B cell (primary cell): Measurements from ENCODE around the gene NCOA3. TPM values are rescaled to one million over a fixed set of nuclear protein-coding genes. Genes with fewer than 3 reads are reported as not detected.

Experiments used
- ATAC-seq: fragments of 200-7000 bp; cut with Tn5 transposase; one replicate; pipeline ENCODE4 v1.10.0; 2021; ENCODE audit warnings: low read depth, mild to moderate bottlenecking, moderate number of reproducible peaks, moderate library complexity
- CTCF ChIA-PET: fragments of 350-600 bp; sonication (Branson Sonifier 250); formaldehyde crosslinking; loops from one replicate; lab custom pipeline; 2021; ENCODE audit warnings: antibody characterized with exemption, inconsistent platforms; lab: Charles Lee
- POLR2A ChIA-PET: fragments of 350-600 bp; sonication (Branson Sonifier 250); formaldehyde crosslinking; loops from one replicate; lab custom pipeline; 2021; ENCODE audit warnings: antibody characterized with exemption; lab: Charles Lee
- DNase-seq: peaks from one replicate; pipeline ENCODE4 v3.0.0; 2013
- H2AFZ ChIP-seq: 2 replicates; pipeline ENCODE4 v1.6.1; 2012; ENCODE audit warnings: mild to moderate bottlenecking, low read depth, low read length; ENCODE audit not compliant: insufficient read depth, poor library complexity, severe bottlenecking
- H3K27ac ChIP-seq, 2 donors: 1 replicate in 1 of 2; 2 replicates in 1 of 2; pipeline ENCODE4 v1.5.1; 2012 to 2013; ENCODE audit warnings: low read length in 2 of 2, mild to moderate bottlenecking in 2 of 2, moderate library complexity in 1 of 2
- H3K27me3 ChIP-seq, 4 experiments: fragments of 200-600 bp in 1 of 4; sonication (generic) in 1 of 4; replicated peaks in 1 of 4; 1 replicate in 2 of 4; 2 replicates in 2 of 4; pipeline versions ENCODE4 v1.6.1 to v1.7.0; 2013 to 2016; ENCODE audit warnings: low read length in 3 of 4, mild to moderate bottlenecking in 2 of 4, mixed read lengths in 1 of 4, moderate library complexity in 1 of 4; ENCODE audit not compliant: insufficient read depth in 4 of 4, control insufficient read depth in 3 of 4; ENCODE audit errors: control extremely low read depth in 1 of 4
- H3K36me3 ChIP-seq, 2 experiments: replicated peaks in 1 of 2; 1 replicate in 1 of 2; 2 replicates in 1 of 2; pipeline versions ENCODE4 v1.6.1 to v1.7.1; 2013; ENCODE audit warnings: low read length in 1 of 2; ENCODE audit not compliant: insufficient read depth in 2 of 2, control insufficient read depth in 1 of 2; ENCODE audit errors: control extremely low read depth in 1 of 2, extremely low read depth in 1 of 2
- H3K4me1 ChIP-seq, 2 donors: fragments of 200-600 bp in 1 of 2; sonication (generic) in 1 of 2; 1 replicate in 1 of 2; 2 replicates in 1 of 2; pipeline versions ENCODE4 v1.5.1 to v1.6.1; 2013 to 2017; ENCODE audit warnings: low read length in 2 of 2; ENCODE audit not compliant: control insufficient read depth in 2 of 2, insufficient read depth in 2 of 2
- H3K4me2 ChIP-seq: replicated peaks from 2 replicates; pipeline ENCODE3; 2012; ENCODE audit warnings: mild to moderate bottlenecking, low read depth, low read length; ENCODE audit not compliant: poor library complexity, severe bottlenecking
- H3K4me3 ChIP-seq, 5 experiments: fragments of 200-600 bp in 1 of 5; sonication (generic) in 1 of 5; 1 replicate in 3 of 5; 2 replicates in 2 of 5; pipeline versions ENCODE4 v1.5.1 to v1.7.0; 2011 to 2016; ENCODE audit warnings: low read length in 4 of 5, mild to moderate bottlenecking in 4 of 5, low read depth in 2 of 5, control low read depth in 1 of 5, moderate library complexity in 1 of 5; ENCODE audit not compliant: insufficient read depth in 1 of 5; ENCODE audit errors: control extremely low read depth in 1 of 5, extremely low read depth in 1 of 5
- H3K79me2 ChIP-seq: fragments of 200-600 bp; sonication (generic); one replicate; pipeline ENCODE4 v1.6.0; 2016; ENCODE audit warnings: low read length; ENCODE audit not compliant: control insufficient read depth, insufficient read depth
- H3K9ac ChIP-seq: fragments of 200-600 bp; sonication (generic); 2 replicates; pipeline ENCODE4 v1.6.1; 2017; ENCODE audit warnings: mild to moderate bottlenecking, low read length, moderate library complexity
- H3K9me3 ChIP-seq, 3 donors: one replicate each; pipeline versions ENCODE4 v1.6.1 to v1.7.1; 2013; ENCODE audit warnings: low read length in 2 of 3; ENCODE audit not compliant: control insufficient read depth in 2 of 3, insufficient read depth in 1 of 3; ENCODE audit errors: control extremely low read depth in 1 of 3
- H4K20me1 ChIP-seq: 2 replicates; pipeline ENCODE4 v1.6.0; 2012; ENCODE audit warnings: mild to moderate bottlenecking, low read length; ENCODE audit not compliant: insufficient read depth, control insufficient read depth, poor library complexity, severe bottlenecking
- H3K27ac Mint-ChIP-seq: one replicate; pipeline ENCODE4 v1.8.0; 2021; ENCODE audit warnings: mixed read lengths
- H3K27me3 Mint-ChIP-seq: one replicate; pipeline ENCODE4 v1.8.0; 2021; ENCODE audit warnings: mixed read lengths
- H3K4me1 Mint-ChIP-seq: one replicate; pipeline ENCODE4 v1.8.0; 2021; ENCODE audit warnings: mixed read lengths
- H3K4me3 Mint-ChIP-seq: one replicate; pipeline ENCODE4 v1.8.0; 2021; ENCODE audit warnings: mixed read lengths
- H3K9me3 Mint-ChIP-seq: one replicate; pipeline ENCODE4 v1.8.0; 2022; ENCODE audit warnings: mixed read lengths; ENCODE audit not compliant: insufficient read depth
- CTCF ChIP-seq: fragments of 200-600 bp; IDR thresholded peaks from one replicate; pipeline ENCODE4 v1.8.0; 2022; ENCODE audit warnings: antibody characterized with exemption, mild to moderate bottlenecking
- EZH2 ChIP-seq: IDR thresholded peaks from 2 replicates; pipeline ENCODE4 v1.6.1; 2012; ENCODE audit warnings: borderline replicate concordance, low read depth, mild to moderate bottlenecking, moderate library complexity, low read length; ENCODE audit not compliant: insufficient read depth, poor library complexity, severe bottlenecking
- WGBS: methylation state at CpG from one replicate; pipeline ENCODE4 v1.1.5; 2013; ENCODE audit warnings: missing lambda C conversion rate; ENCODE audit not compliant: insufficient coverage; 5-methylcytosine and 5-hydroxymethylcytosine counted together
- intact Hi-C: fragments of 100-400 bp; cut with micrococcal nuclease; formaldehyde crosslinking; loops from one replicate; pipeline ENCODE4 v1.10.0; 2022
- polyA plus RNA-seq: library from polyadenylated mRNA; depleted of rRNA; stranded (reverse); fragments of >200 nt; gene quantifications from 2 replicates; pipeline ENCODE4 v1.2.3, GENCODE V29; 2012
- total RNA-seq, 2 donors: library from RNA; stranded (reverse); fragments of 120-200 nt in 1 of 2; gene quantifications; 1 replicate in 1 of 2; 2 replicates in 1 of 2; pipeline versions ENCODE4 v1.2.3 to v1.2.4, GENCODE V29; 2013 to 2022

NCOA3 gene
- total and polyA plus RNA-seq, 2 donors (not counting 1 experiment from before 2014, with no cell fraction given): 54.0 to 309 TPM

DNA sequence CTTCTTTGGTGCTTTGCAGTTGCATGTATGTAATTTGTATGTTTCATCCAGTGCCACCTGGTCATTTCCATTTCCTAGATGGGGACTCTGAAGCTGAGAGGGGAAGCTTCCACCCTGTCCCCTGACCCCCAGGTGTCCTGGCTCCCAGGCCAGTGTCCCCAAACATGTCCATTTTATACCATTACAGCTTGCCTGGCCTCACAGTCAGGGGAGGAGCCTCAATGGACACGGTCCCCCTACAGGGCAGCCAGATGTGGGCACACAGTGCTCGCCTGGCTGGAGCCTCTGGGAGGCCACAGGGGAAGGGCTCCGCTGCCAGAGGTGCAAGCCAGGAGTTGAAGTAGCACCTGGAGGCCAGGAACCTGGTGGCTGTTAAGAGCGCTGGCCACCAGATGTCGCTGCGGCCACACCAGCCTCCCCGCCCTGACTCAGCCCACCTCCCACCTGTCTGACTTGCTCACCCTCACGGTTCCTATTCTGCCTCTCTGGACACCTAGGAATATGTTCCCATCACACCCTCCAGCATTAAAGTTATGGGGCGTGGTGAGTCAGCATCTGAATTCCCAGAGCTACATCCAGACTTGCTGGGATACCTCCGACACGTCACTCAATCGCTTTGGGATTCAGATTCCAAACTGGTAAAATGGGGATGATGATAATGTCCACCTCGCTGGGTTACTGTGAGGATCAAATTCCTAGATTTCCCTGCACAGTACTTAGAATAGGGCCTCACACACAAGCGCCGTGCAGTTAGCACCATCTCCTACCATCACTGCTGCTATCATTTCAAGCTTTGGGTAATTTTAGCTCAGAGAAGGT, 176.2 kb downstream of the NCOA3 start:
- Histone ChIP-seq H3K9ac (no peak overlapping the region), H3K27me3 (peaks cover 0 to 2% (median 0%) of the 10 kb centered on the region in 4 experiments), H3K4me3 (no peak overlapping the region), H2AFZ (no peak overlapping the region), H3K4me2 (no peak overlapping the region), H3K27ac (no peak overlapping the region), H3K36me3 (no peaks in the 10 kb centered on the region), H3K79me2 (no peaks in the 10 kb centered on the region), H4K20me1 (no peaks in the 10 kb centered on the region), H3K4me1 (no peaks in the 10 kb centered on the region), H3K9me3 (peaks cover 0 to 3% (median 0%) of the 10 kb centered on the region in 3 donors)
- ATAC-seq: peak; percentile 72
- ChIA-PET CTCF (interaction anchor here (0.6 to 12.8 kb wide), 20 partner anchors 11 to 1360 kb away, joined by 3 to 299 read pairs (median 4); no protein-coding TSS in a partner anchor), POLR2A (no interaction called here)
- TF ChIP-seq CTCF: peak; percentile 88
- no peak for TF ChIP-seq EZH2
- 45% methylated on average over 13 of the region's 15 CpGs for WGBS
- no peaks in the 10 kb centered on the region for H3K9me3 Mint-ChIP-seq
- H3K4me1 Mint-ChIP-seq: peaks cover 1% of the 10 kb centered on the region
- no peak overlapping the region for H3K4me3 Mint-ChIP-seq
- intact Hi-C loops: loop anchor here (1.0 to 5.0 kb wide), 3 partner anchors 49 to 943 kb away; no protein-coding TSS in a partner anchor
- DNase-seq: peak; percentile 79
- no peak overlapping the region for H3K27ac Mint-ChIP-seq
- peaks cover 5% of the 10 kb centered on the region for H3K27me3 Mint-ChIP-seq

GRCh38 chr20:47678536-47678935, 176.8 kb downstream of the NCOA3 start:
- ChIA-PET CTCF (interaction anchor here (0.8 to 12.8 kb wide), 17 partner anchors 10 to 943 kb away, joined by 3 to 299 read pairs (median 4); no protein-coding TSS in a partner anchor), POLR2A (no interaction called here)
- Histone ChIP-seq H3K4me1 (no peaks in the 10 kb centered on the region), H3K9me3 (peaks cover 0 to 3% (median 0%) of the 10 kb centered on the region in 3 donors), H3K27me3 (peaks cover 0 to 2% (median 0%) of the 10 kb centered on the region in 4 experiments), H3K27ac (no peak overlapping the region), H3K36me3 (no peaks in the 10 kb centered on the region), H4K20me1 (no peaks in the 10 kb centered on the region), H3K4me3 (no peak overlapping the region), H3K9ac (no peak overlapping the region), H2AFZ (no peak overlapping the region), H3K4me2 (no peak overlapping the region), H3K79me2 (no peaks in the 10 kb centered on the region)
- Mint-ChIP-seq H3K4me3 (no peak overlapping the region), H3K27ac (no peak overlapping the region), H3K27me3 (peaks cover 5% of the 10 kb centered on the region), H3K9me3 (no peaks in the 10 kb centered on the region), H3K4me1 (peaks cover 1% of the 10 kb centered on the region)
- 95% methylated on average over 17 of the region's 17 CpGs for WGBS
- DNase-seq (peak; percentile 16), ATAC-seq (no peak)
- TF ChIP-seq CTCF: no peak
- intact Hi-C loops: loop anchor here (1.0 to 5.0 kb wide), 3 partner anchors 49 to 943 kb away; no protein-coding TSS in a partner anchor
